ENCODE data around the gene STXBP6.
"Not testable (repeated sequence)": the region's sequence is repeated elsewhere in the genome, so short reads cannot be mapped to it uniquely, and the experiment has no call there.

The STXBP6 gene

GRCh38 chr14:24952851-24953666, 96.9 kb downstream of the STXBP6 start:
- DNase-seq, result no peak

- no peak for DNase-seq
Observed at GRCh38 chr14:24948261-24948847, 101.6 kb downstream of the STXBP6 start.

- no peak for DNase-seq
Observed at GRCh38 chr14:24947131-24947530, 102.8 kb downstream of the STXBP6 start.

- DNase-seq, result no peak
Observed at GRCh38 chr14:24944800-24945199, 105.1 kb downstream of the STXBP6 start.

GRCh38 chr14:24943024-24943423, 106.9 kb downstream of the STXBP6 start:
- DNase-seq, result no peak

GRCh38 chr14:24941719-24942118, 108.2 kb downstream of the STXBP6 start:
- no peak for DNase-seq

GRCh38 chr14:24940213-24940783, 109.6 kb downstream of the STXBP6 start:
- DNase-seq, result no peak

- no peak for DNase-seq
Observed at GRCh38 chr14:24938593-24938992, 111.4 kb downstream of the STXBP6 start.

GRCh38 chr14:24937300-24937699, 112.6 kb downstream of the STXBP6 start:
- no peak for DNase-seq

- DNase-seq, result not testable (repeated sequence)
Observed at GRCh38 chr14:24936773-24937172, 113.2 kb downstream of the STXBP6 start.

- DNase-seq, result no peak
Observed at GRCh38 chr14:24935796-24936195, 114.2 kb downstream of the STXBP6 start.

GRCh38 chr14:24928386-24928900, 121.5 kb downstream of the STXBP6 start:
- no peak for DNase-seq

- DNase-seq, result no peak
Observed at GRCh38 chr14:24927809-24928208, 122.1 kb downstream of the STXBP6 start.

- no peak for DNase-seq
Observed at GRCh38 chr14:24925771-24926374, 124.1 kb downstream of the STXBP6 start.

GRCh38 chr14:24924544-24924943, 125.4 kb downstream of the STXBP6 start:
- DNase-seq, result no peak

- no peak for DNase-seq
Observed at GRCh38 chr14:24921903-24922302, 128.0 kb downstream of the STXBP6 start.

- DNase-seq, result no peak
Observed at GRCh38 chr14:24920265-24921075, 129.5 kb downstream of the STXBP6 start.

GRCh38 chr14:24918822-24919221, 131.1 kb downstream of the STXBP6 start:
- no peak for DNase-seq

- DNase-seq, result no peak
Observed at GRCh38 chr14:24915958-24916595, 133.9 kb downstream of the STXBP6 start.

GRCh38 chr14:24915403-24915921, 134.5 kb downstream of the STXBP6 start:
- DNase-seq, result no peak

- no peak for DNase-seq
Observed at GRCh38 chr14:24913746-24914145, 136.2 kb downstream of the STXBP6 start.

- no peak for DNase-seq
Observed at GRCh38 chr14:24913021-24913420, 136.9 kb downstream of the STXBP6 start.
